Left cardiac atrium (tissue), 4 donors: ENCODE results near the gene FGF16. TPM values are rescaled to one million over a fixed set of nuclear protein-coding genes. Genes with fewer than 3 reads are reported as not detected.
"Not testable (repeated sequence)": the region's sequence is repeated elsewhere in the genome, so short reads cannot be mapped to it uniquely, and the experiment has no call there.

Source experiments
- ATAC-seq, 2 donors: fragments of 200-7000 bp; cut with Tn5 transposase; one replicate each; pipeline ENCODE4 v1.9.1; 2020; ENCODE audit warnings: mild to moderate bottlenecking in 2 of 2, moderate library complexity in 2 of 2
- DNase-seq: peaks from one replicate; pipeline ENCODE4 v3.0.0-alpha.2; 2020
- intact Hi-C, 2 donors: fragments of 100-400 bp; cut with DNase I; formaldehyde crosslinking; loops; one replicate each; pipeline versions ENCODE4 v1.14.1 to v1.15.1; 2022 to 2023
- long read RNA-seq: library from polyadenylated mRNA; unstranded; transcript quantifications from one replicate; pipeline ENCODE4 v2.0.0, GENCODE V29; 2021
- total RNA-seq, 2 donors: library from RNA; stranded (reverse); fragmentation: NEBNext Ultra II Directional; extraction: Animal tissue kit (Norgen Biotek cat#: 25700); gene quantifications; one replicate each; pipeline ENCODE4 v1.2.1, GENCODE V29; 2021
- donor health status: DM: no; HTN: yes; CAD: no.
- donor health status: DM: no; HTN: yes; CAD: no; lungs with severe emphysema.
- donor health status: DM: yes; HTN: yes; CAD: no.
- donor health status: Dilated cardiomyopathy.

Gene FGF16
- under 1 TPM in 1 of 2 donors, not detected in 1; 0.12 TPM for total RNA-seq
- long read RNA-seq, result 0 reads

- no peak for DNase-seq
- intact Hi-C loops, result no loop called here
- peak; percentile 31 to 49 for ATAC-seq
Measured at GRCh38 chrX:77446908-77447652, at the start of gene FGF16. TSS of gene FGF16 (plus strand) at chrX:77447389. CDS start at chrX:77447675, 286 bp downstream.

GRCh38 chrX:77398330-77398954 is 48.7 kb upstream of the FGF16 start:
- intact Hi-C loops, result no loop called here
- DNase-seq, result no peak
- ATAC-seq, result no peak

- ATAC-seq (no peak), DNase-seq (no peak)
- intact Hi-C loops, result no loop called here
Measured at GRCh38 chrX:77404419-77404818, 42.8 kb upstream of the FGF16 start.

GRCh38 chrX:77407821-77408220 is 39.4 kb upstream of the FGF16 start:
- ATAC-seq, intact Hi-C loops, DNase-seq: not testable (repeated sequence)

- ATAC-seq, result no peak
- intact Hi-C loops, result no loop called here
- no peak for DNase-seq
Measured at GRCh38 chrX:77412631-77413030, 34.6 kb upstream of the FGF16 start.

GRCh38 chrX:77415161-77415560 is 32.0 kb upstream of the FGF16 start:
- intact Hi-C loops, result no loop called here
- DNase-seq (no peak), ATAC-seq (no peak)

GRCh38 chrX:77415882-77416281 is 31.3 kb upstream of the FGF16 start:
- ATAC-seq, result no peak
- no peak for DNase-seq
- intact Hi-C loops, result no loop called here

GRCh38 chrX:77422891-77423648 is 24.1 kb upstream of the FGF16 start:
- intact Hi-C loops, result no loop called here
- no peak for DNase-seq
- no peak for ATAC-seq

GRCh38 chrX:77426811-77427210 is 20.4 kb upstream of the FGF16 start:
- ATAC-seq (peak in 1 of 2 donors; percentile 70), DNase-seq (no peak)
- intact Hi-C loops, result no loop called here

GRCh38 chrX:77427611-77428010 is 19.6 kb upstream of the FGF16 start:
- DNase-seq, result no peak

GRCh38 chrX:77428551-77428950 is 18.6 kb upstream of the FGF16 start:
- ATAC-seq (no peak), DNase-seq (no peak)
- intact Hi-C loops, result no loop called here

More at GRCh38 chrX:77427611-77428010, 19.6 kb upstream of the FGF16 start:
- ATAC-seq, result peak in 1 of 2 donors; percentile 30
- intact Hi-C loops, result no loop called here

- peak; percentile 23 for DNase-seq
- ATAC-seq, result peak; percentile 55 to 79
- intact Hi-C loops, result no loop called here
Measured at GRCh38 chrX:77431227-77431626, 16.0 kb upstream of the FGF16 start.

- DNase-seq (no peak), ATAC-seq (no peak)
- intact Hi-C loops, result no loop called here
Measured at GRCh38 chrX:77433001-77433400, 14.2 kb upstream of the FGF16 start.

GRCh38 chrX:77434962-77435361 is 12.2 kb upstream of the FGF16 start:
- no peak for ATAC-seq
- no peak for DNase-seq
- intact Hi-C loops, result no loop called here

- no peak for ATAC-seq
- intact Hi-C loops, result no loop called here
- no peak for DNase-seq
Measured at GRCh38 chrX:77436271-77436670, 10.9 kb upstream of the FGF16 start.

GRCh38 chrX:77436682-77437081 is 10.5 kb upstream of the FGF16 start:
- no peak for ATAC-seq
- intact Hi-C loops, result no loop called here
- DNase-seq, result no peak

GRCh38 chrX:77440330-77440729 is 6.9 kb upstream of the FGF16 start:
- ATAC-seq, result no peak

GRCh38 chrX:77441033-77441432 is 6.2 kb upstream of the FGF16 start:
- intact Hi-C loops, result no loop called here
- ATAC-seq, result no peak

More at GRCh38 chrX:77440330-77440729, 6.9 kb upstream of the FGF16 start:
- intact Hi-C loops, result no loop called here
- no peak for DNase-seq

GRCh38 chrX:77441479-77441878 is 5.7 kb upstream of the FGF16 start:
- DNase-seq (no peak), ATAC-seq (no peak)
- intact Hi-C loops, result no loop called here

More at GRCh38 chrX:77441033-77441432, 6.2 kb upstream of the FGF16 start:
- no peak for DNase-seq

- intact Hi-C loops, result no loop called here
- DNase-seq (no peak), ATAC-seq (no peak)
Measured at GRCh38 chrX:77442728-77443127, 4.5 kb upstream of the FGF16 start.
